Central memory CD8-positive, alpha-beta T cell (primary cell): ENCODE data around the gene ARHGEF40.

ENCODE experiments used
- ATAC-seq: fragments of 150-1000 bp; cut with Tn5 transposase; replicated peaks from 2 replicates; pipeline ENCODE4 v1.10.0; 2022; ENCODE audit warnings: mild to moderate bottlenecking, moderate FRiP score, moderate number of reproducible peaks; ENCODE audit not compliant: poor library complexity, severe bottlenecking; ENCODE audit errors: extremely low read depth
- DNase-seq, 2 donors: peaks; one replicate each; pipeline ENCODE4 v3.0.0; 2021; ENCODE audit warnings: low spot score in 2 of 2
- H3K27ac Mint-ChIP-seq: one replicate; pipeline ENCODE4 v1.8.0; 2022; ENCODE audit warnings: low read depth, mild to moderate bottlenecking, moderate library complexity, mixed read lengths
- H3K27me3 Mint-ChIP-seq: one replicate; pipeline ENCODE4 v1.8.0; 2022; ENCODE audit warnings: mixed read lengths
- H3K36me3 Mint-ChIP-seq: one replicate; pipeline ENCODE4 v1.8.0; 2022; ENCODE audit warnings: mild to moderate bottlenecking, moderate library complexity, mixed read lengths; ENCODE audit not compliant: insufficient read depth
- H3K4me1 Mint-ChIP-seq: one replicate; pipeline ENCODE4 v1.8.0; 2022; ENCODE audit warnings: mixed read lengths
- H3K4me3 Mint-ChIP-seq: one replicate; pipeline ENCODE4 v1.8.0; 2022; ENCODE audit warnings: mild to moderate bottlenecking, moderate library complexity, mixed read lengths
- H3K9me3 Mint-ChIP-seq: one replicate; pipeline ENCODE4 v1.8.0; 2022; ENCODE audit warnings: mixed read lengths

ARHGEF40 gene

GRCh38 chr14:21113369-21113768 is 43.3 kb downstream of the ARHGEF40 start:
- H3K4me3 Mint-ChIP-seq, result no peak overlapping the region
- H3K4me1 Mint-ChIP-seq, result no peaks in the 10 kb centered on the region
- ATAC-seq (no peak), DNase-seq (no peak)
- H3K36me3 Mint-ChIP-seq, result no peaks in the 10 kb centered on the region
- no peak overlapping the region for H3K27ac Mint-ChIP-seq
- no peaks in the 10 kb centered on the region for H3K9me3 Mint-ChIP-seq
- H3K27me3 Mint-ChIP-seq, result peaks cover 10% of the 10 kb centered on the region

GRCh38 chr14:21118933-21119332 is 48.8 kb downstream of the ARHGEF40 start:
- Mint-ChIP-seq H3K36me3 (no peaks in the 10 kb centered on the region), H3K9me3 (no peaks in the 10 kb centered on the region)
- no peak for ATAC-seq

GRCh38 chr14:21120686-21121085 is 50.6 kb downstream of the ARHGEF40 start:
- no peaks in the 10 kb centered on the region for H3K36me3 Mint-ChIP-seq
- no peaks in the 10 kb centered on the region for H3K4me1 Mint-ChIP-seq
- H3K27me3 Mint-ChIP-seq, result peaks cover 74% of the 10 kb centered on the region
- no peak for DNase-seq
- no peak for ATAC-seq
- H3K27ac Mint-ChIP-seq, result no peak overlapping the region
- no peak overlapping the region for H3K4me3 Mint-ChIP-seq
- H3K9me3 Mint-ChIP-seq, result no peaks in the 10 kb centered on the region

More at GRCh38 chr14:21118933-21119332, 48.8 kb downstream of the ARHGEF40 start:
- H3K27me3 Mint-ChIP-seq, result peaks cover 59% of the 10 kb centered on the region
- no peaks in the 10 kb centered on the region for H3K4me1 Mint-ChIP-seq
- H3K27ac Mint-ChIP-seq, result no peak overlapping the region
- DNase-seq, result no peak
- H3K4me3 Mint-ChIP-seq, result no peak overlapping the region

- ATAC-seq (no peak), DNase-seq (no peak)
- H3K4me1 Mint-ChIP-seq, result no peaks in the 10 kb centered on the region
- peaks cover 78% of the 10 kb centered on the region for H3K27me3 Mint-ChIP-seq
- no peaks in the 10 kb centered on the region for H3K9me3 Mint-ChIP-seq
- H3K27ac Mint-ChIP-seq, result no peak overlapping the region
- no peaks in the 10 kb centered on the region for H3K36me3 Mint-ChIP-seq
- H3K4me3 Mint-ChIP-seq, result no peak overlapping the region
Measured at GRCh38 chr14:21121122-21121521, 51.0 kb downstream of the ARHGEF40 start.

- ATAC-seq, result no peak
- Mint-ChIP-seq H3K27me3 (peaks cover 90% of the 10 kb centered on the region), H3K27ac (no peak overlapping the region), H3K4me1 (no peaks in the 10 kb centered on the region), H3K36me3 (no peaks in the 10 kb centered on the region), H3K9me3 (no peaks in the 10 kb centered on the region), H3K4me3 (no peak overlapping the region)
- DNase-seq, result no peak
Measured at GRCh38 chr14:21123429-21123828, 53.3 kb downstream of the ARHGEF40 start.

GRCh38 chr14:21133901-21134300 is 63.8 kb downstream of the ARHGEF40 start:
- H3K9me3 Mint-ChIP-seq, result no peaks in the 10 kb centered on the region
- H3K4me1 Mint-ChIP-seq, result no peaks in the 10 kb centered on the region
- H3K36me3 Mint-ChIP-seq, result no peaks in the 10 kb centered on the region
- DNase-seq, result no peak
- no peak overlapping the region for H3K27ac Mint-ChIP-seq
- peaks cover under 1% of the 10 kb centered on the region for H3K27me3 Mint-ChIP-seq
- H3K4me3 Mint-ChIP-seq, result no peak overlapping the region
- no peak for ATAC-seq

GRCh38 chr14:21136024-21136423 is 65.9 kb downstream of the ARHGEF40 start:
- Mint-ChIP-seq H3K4me1 (no peaks in the 10 kb centered on the region), H3K27ac (no peak overlapping the region), H3K36me3 (no peaks in the 10 kb centered on the region), H3K4me3 (no peak overlapping the region), H3K9me3 (no peaks in the 10 kb centered on the region), H3K27me3 (peaks cover 10% of the 10 kb centered on the region)
- no peak for ATAC-seq
- DNase-seq, result no peak
